PFSK-1 (cell line): ENCODE data around the gene KRTAP10-6.

Experiments
- FOXP2 ChIP-seq: optimal IDR thresholded peaks from 2 replicates; pipeline ENCODE3; 2011; ENCODE audit warnings: borderline replicate concordance, control low read depth, inconsistent platforms; ENCODE audit not compliant: insufficient read depth; ENCODE audit errors: extremely low read length, extremely low read depth
- POLR2AphosphoS5 ChIP-seq: IDR thresholded peaks from 2 replicates; pipeline ENCODE4 v1.6.1; 2012; ENCODE audit warnings: low read depth, mild to moderate bottlenecking, control low read depth, low read length, moderate library complexity
- REST ChIP-seq, 2 experiments: IDR thresholded peaks; 2 replicates each; pipeline versions ENCODE4 v1.6.1 to v1.8.0; 2011 to 2012; ENCODE audit warnings: low read depth in 2 of 2, low read length in 2 of 2, control low read depth in 1 of 2, inconsistent platforms in 1 of 2, mild to moderate bottlenecking in 1 of 2, moderate library complexity in 1 of 2; ENCODE audit not compliant: insufficient read depth in 1 of 2
- SIN3A ChIP-seq: IDR thresholded peaks from 2 replicates; pipeline ENCODE4 v1.6.1; 2012; ENCODE audit warnings: mild to moderate bottlenecking, low read length, moderate library complexity, borderline replicate concordance; ENCODE audit not compliant: insufficient read depth
- TAF1 ChIP-seq: IDR thresholded peaks from 2 replicates; pipeline ENCODE4 v1.6.1; 2012; ENCODE audit warnings: low read length, control low read depth, borderline replicate concordance; ENCODE audit not compliant: insufficient read depth

The KRTAP10-6 gene

GRCh38 chr21:44548381-44548780, 43.9 kb downstream of the KRTAP10-6 start:
- TF ChIP-seq TAF1 (no peak), REST (IDR thresholded peaks at IDR 0.05; ENCODE audit: insufficient read depth in 1 of 2, low read depth in 2 of 2, low read length in 2 of 2) (no peak), FOXP2 (no peak), POLR2AphosphoS5 (no peak), SIN3A (no peak)

GRCh38 chr21:44547656-44548331, 44.5 kb downstream of the KRTAP10-6 start:
- TF ChIP-seq FOXP2 (no peak), TAF1 (no peak), POLR2AphosphoS5 (no peak), REST (IDR thresholded peaks at IDR 0.05; ENCODE audit: insufficient read depth in 1 of 2, low read depth in 2 of 2, low read length in 2 of 2) (no peak), SIN3A (no peak)

DNA sequence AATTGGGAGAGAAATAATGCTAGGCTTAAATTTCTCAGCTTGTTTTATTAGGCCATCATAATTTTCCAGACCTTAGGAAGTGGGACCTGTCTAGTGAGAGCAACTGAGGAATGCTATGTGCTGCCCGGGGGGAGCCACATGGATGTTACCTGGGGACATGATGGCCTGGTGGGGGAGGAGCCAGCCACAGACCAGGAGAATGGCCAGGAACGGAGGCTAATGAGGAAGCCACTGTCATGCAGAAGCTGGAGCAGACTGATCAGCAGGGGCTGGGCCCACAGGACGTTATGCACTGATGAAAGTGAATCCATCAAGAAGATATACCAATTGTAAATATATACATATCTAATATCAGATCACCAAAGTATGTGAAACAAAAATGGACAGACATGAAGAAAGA, 47.7 kb downstream of the KRTAP10-6 start:
- TF ChIP-seq REST (IDR thresholded peaks at IDR 0.05; ENCODE audit: insufficient read depth in 1 of 2, low read depth in 2 of 2, low read length in 2 of 2) (no peak), SIN3A (no peak), POLR2AphosphoS5 (no peak), TAF1 (no peak), FOXP2 (no peak)

GRCh38 chr21:44542716-44543115, 49.6 kb downstream of the KRTAP10-6 start:
- no peak for TF ChIP-seq POLR2AphosphoS5
- TF ChIP-seq REST (IDR thresholded peaks at IDR 0.05; ENCODE audit: insufficient read depth in 1 of 2, low read depth in 2 of 2, low read length in 2 of 2) = no peak
- no peak for TF ChIP-seq SIN3A
- TF ChIP-seq FOXP2 = no peak
- TF ChIP-seq TAF1 = no peak
